ENCODE results near the gene SUSD3.
"Not testable (repeated sequence)": the region's sequence is repeated elsewhere in the genome, so short reads cannot be mapped to it uniquely, and the experiment has no call there.

Gene SUSD3

GRCh38 chr9:93094658-93095204, 36.2 kb downstream of the SUSD3 start:
- no peak for DNase-seq

- peak; percentile 98 for DNase-seq
Observed at GRCh38 chr9:93095205-93096130, 37.0 kb downstream of the SUSD3 start.

- DNase-seq = peak; percentile 49
Observed at GRCh38 chr9:93096131-93096802, 37.8 kb downstream of the SUSD3 start, which contains the start of gene CARD19. Gene CARD19 (plus strand): TSS chr9:93096217. CDS start chr9:93096346, 129 bp downstream.

GRCh38 chr9:93096811-93097382, 38.4 kb downstream of the SUSD3 start:
- no peak for DNase-seq

- DNase-seq = no peak
Observed at GRCh38 chr9:93097511-93098201, 39.2 kb downstream of the SUSD3 start.

DNA sequence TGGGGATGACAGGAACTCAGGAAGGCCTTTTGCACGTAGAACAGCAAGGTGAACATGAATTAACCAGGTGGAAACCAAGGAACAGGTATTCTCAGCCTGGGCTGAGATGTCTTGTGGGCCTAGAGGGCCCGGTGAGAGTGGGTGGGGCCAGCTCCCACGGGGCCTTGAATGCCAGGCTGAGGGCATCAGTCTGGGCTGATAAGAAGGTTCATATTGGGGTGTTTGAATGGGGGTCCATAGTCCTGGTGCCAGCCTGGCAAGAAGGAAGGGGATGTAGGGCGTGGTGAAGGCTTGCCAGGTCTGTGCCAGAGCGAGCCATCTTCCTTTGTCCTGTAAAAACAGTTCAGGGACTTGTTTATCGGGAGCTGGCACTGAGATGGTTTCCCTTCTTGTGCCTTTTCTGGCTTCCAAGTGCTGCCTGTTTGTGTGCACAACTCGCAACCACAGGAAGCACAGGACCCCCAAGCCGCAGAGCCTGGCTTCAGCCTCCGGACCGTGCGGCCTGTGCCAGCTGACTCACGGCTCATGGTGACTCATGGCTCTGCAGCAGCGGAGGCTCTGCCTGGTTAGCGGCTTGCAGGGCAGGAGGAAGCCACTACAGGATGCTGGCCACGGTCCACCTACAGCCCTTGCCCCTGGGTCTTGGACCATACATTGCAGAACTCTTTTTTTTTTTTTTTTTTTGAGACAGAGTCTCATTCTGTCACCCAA, 39.9 kb downstream of the SUSD3 start:
- DNase-seq = no peak

DNA sequence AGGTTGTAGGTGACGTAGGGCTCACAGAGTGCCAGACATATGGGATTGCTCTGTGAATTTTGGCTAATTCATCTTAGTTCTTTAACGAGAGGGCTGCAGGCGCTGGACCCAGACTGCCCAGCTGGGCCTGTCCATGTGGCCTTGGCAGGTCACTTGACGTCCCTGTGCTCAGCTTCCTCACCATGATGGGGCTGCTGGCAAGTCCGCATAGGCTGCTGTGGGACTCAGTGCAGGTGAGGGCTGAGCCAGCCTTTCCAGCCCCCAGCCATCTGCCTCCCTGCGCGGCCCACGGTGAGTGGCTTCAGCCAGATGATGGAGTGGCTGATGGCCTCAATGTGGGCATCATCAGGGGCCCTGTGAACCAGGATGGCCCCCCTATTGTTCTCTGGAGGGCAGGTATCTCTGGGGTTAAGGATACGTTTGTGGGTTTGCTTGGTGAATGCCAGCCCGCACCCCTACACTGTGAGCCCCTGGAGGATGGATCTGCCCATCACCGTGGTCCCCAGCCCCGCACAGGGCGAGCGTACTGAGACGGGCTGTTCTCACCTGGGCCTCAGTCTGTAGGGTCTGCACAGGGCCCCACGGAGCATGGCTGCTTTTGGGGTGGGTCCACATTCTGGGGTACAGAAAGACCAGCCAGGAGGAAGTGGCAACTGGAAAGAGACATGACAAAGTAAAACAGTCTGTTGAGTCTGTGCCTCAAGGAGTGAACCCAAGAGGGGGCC, 41.2 kb downstream of the SUSD3 start:
- no peak for DNase-seq

DNA sequence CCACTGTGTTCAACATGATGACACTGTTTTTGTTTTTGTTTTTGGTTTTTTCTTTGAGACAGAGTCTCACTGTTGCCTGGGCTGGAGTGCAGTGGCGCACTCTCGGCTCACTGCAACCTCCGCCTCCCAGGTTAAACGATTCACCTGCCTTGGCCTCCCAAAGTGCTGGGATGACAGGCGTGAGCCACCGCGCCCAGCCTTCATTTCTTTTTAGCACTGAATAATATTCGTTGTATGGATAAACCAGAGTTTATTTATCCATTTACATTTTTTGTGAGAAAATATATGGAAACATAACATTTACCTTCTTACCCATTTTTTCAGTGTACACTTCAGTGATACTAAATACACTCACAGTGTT, 41.8 kb downstream of the SUSD3 start:
- no peak for DNase-seq

DNA sequence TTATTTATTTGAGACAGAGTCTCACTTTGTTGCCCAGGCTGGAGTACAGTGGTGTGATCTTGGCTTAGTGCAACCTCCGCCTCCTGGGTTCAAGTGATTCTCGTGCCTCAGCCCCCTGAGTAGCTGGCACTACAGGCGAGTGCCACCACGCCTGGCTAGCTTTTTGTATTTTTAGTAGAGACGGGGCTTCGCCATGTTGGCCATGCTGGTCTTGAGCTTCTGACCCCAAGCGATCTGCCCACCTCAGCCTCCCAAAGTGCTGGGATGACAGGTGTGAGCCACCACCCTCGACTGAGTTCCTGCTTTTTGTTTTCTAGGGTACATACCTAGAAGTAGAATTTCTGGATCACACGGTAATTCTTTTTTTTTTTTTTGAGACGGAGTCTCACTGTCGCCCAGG, 42.6 kb downstream of the SUSD3 start:
- not testable (repeated sequence) for DNase-seq

DNA sequence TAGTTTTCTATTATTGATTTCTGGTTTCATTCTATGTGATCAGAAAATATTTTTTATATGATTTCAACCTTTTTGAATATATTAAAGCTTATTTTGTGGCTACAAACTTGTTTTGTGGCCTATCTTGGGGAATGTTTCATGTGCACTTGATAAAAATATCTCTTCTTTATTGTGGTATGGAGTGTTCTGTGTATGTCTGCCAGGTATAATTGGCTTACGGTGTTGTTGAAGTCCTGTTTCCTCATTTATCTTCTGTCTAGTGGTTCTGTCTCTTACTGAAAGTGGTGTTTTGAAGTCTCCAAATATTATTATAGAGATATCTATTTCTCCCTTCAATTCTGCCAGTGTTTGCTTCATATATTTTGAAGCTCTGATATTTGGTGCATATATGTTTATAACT, 47.1 kb downstream of the SUSD3 start:
- DNase-seq = no peak

GRCh38 chr9:93107151-93107824, 48.8 kb downstream of the SUSD3 start:
- DNase-seq = no peak

GRCh38 chr9:93107825-93108161, 49.3 kb downstream of the SUSD3 start:
- DNase-seq = no peak

DNA sequence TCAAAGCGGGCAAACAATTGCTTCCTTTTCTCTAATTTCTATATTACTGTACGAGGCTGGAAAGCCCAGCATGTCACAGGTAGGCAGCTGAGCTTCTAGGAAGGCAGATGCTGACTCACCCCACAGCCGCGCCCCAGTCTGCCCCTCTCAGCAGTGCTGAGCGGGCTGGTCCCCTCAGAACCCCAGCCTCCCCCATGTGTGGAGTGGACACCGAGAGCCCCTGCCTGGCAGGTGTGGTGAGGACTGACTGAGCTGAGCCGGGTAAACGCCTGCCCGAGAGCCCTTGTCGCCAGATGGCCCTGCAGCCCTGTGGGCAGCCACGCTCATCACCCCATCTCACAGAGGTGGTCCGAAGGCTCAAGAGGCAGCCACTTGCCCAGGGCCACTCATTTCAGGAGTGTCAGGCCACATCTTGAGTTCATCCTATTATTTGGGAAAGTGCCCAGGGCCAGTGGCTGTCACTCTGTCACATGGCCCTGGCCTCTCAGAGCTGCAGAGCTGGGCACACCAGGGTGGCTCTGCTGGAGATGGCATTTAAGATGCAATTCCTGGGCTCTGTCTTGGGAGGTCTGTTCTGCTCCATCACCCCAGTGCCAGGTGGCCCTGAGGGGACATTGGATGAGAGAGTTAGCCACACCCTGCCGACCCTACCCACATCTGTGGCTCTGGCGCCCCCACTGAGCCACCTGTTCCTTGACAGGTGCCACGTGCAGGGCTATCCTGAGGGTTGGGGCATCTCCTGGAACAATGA, 50.0 kb downstream of the SUSD3 start:
- DNase-seq = no peak

GRCh38 chr9:93110311-93110855, 51.9 kb downstream of the SUSD3 start:
- no peak for DNase-seq

- no peak for DNase-seq
Observed at GRCh38 chr9:93111001-93111370, 52.5 kb downstream of the SUSD3 start.

DNA sequence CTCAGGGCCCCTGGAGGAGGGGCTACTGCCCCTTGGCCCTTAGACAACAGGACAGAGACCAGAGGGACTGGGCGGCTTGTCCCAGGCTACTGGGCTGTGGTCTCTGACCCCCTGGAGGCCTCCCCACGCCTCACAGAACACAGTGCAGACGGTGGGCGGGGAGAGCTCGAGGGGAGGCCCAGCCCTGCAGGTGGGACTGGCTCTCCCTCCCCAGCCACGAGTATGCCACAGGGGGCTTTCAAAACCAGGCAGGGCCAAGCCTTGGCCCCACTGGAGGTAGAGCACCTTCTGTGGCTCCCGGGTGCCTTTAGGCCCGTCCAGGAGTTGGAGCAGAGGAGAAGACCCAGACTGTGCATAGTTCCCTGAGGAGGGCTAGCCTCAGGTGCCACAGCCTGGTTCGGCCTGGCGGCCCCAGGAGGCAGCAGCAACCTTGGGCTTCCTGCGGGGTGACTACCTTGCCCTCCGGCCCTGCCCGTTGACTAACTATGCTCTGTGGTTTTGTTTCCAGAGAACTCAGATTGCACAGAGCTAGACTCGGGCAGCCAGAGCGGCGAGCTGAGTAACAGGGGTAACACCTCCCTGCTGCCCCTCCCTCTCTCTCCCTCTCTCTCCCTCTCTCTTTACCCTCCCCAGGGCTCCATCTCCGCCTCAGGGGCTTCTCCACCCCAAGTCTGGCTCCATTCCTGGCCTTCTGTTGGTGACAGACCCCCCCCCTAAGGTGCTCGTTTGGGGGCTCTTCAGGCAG, 53.0 kb downstream of the SUSD3 start:
- DNase-seq = no peak

- no peak for DNase-seq
Observed at GRCh38 chr9:93112116-93112863, 53.8 kb downstream of the SUSD3 start.

DNA sequence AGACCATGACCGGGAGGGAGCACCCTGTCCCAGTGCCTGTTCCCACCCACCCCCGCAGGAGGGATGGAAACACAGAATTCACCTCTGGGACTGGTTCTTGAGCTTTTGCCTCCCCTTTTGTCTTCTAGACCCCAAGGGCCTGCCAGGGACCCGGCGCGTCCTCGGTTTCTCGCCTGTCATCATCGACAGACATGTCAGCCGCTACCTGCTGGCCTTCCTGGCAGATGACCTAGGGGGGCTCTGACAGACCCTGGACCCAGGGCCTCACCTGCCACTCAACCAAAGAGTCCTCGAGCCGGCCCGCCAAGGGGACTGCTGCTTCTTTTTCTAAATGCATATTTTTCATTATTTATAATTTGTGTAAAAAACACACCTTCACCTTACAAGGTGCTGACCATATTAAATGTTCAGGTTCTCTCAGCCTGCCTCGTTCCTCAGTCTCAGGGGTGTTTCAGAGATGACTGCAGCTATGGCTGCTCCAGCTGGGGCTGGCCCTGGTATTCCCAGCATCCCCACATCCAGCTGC, 54.4 kb downstream of the SUSD3 start:
- no peak for DNase-seq
